ENCODE results near the gene GLRA2.
"Not testable (repeated sequence)": the region's sequence is repeated elsewhere in the genome, so short reads cannot be mapped to it uniquely, and the experiment has no call there.

GLRA2 gene

GRCh38 chrX:14673236-14673635, 143.9 kb downstream of the GLRA2 start:
- no peak for TF ChIP-seq CTCF (IDR thresholded peaks at IDR 0.05; ENCODE audit: low read depth, low read length, missing control alignments)
- DNase-seq, result no peak
- H3K27ac ChIP-seq, result no peak overlapping the region
- no peaks in the 10 kb centered on the region for H3K36me3 ChIP-seq (replicated peaks)
- H3K27me3 ChIP-seq (replicated peaks), result no peaks in the 10 kb centered on the region
- no peak overlapping the region for H3K4me3 ChIP-seq (ENCODE audit: low read depth, low read length)
- in situ Hi-C loops (cut with HindIII; ENCODE audit: low pct_ligation_motif_present, low sequenced_read_pairs), result no loop called here

GRCh38 chrX:14673764-14674163, 144.4 kb downstream of the GLRA2 start:
- Histone ChIP-seq H3K27me3 (replicated peaks) (no peaks in the 10 kb centered on the region), H3K27ac (peak overlapping the region; percentile 3), H3K4me3 (ENCODE audit: low read depth, low read length) (no peak overlapping the region), H3K36me3 (replicated peaks) (no peaks in the 10 kb centered on the region)
- peak; percentile 84 for DNase-seq
- TF ChIP-seq CTCF (IDR thresholded peaks at IDR 0.05; ENCODE audit: low read depth, low read length, missing control alignments), result no peak
- in situ Hi-C loops (cut with HindIII; ENCODE audit: low pct_ligation_motif_present, low sequenced_read_pairs), result no loop called here

DNA sequence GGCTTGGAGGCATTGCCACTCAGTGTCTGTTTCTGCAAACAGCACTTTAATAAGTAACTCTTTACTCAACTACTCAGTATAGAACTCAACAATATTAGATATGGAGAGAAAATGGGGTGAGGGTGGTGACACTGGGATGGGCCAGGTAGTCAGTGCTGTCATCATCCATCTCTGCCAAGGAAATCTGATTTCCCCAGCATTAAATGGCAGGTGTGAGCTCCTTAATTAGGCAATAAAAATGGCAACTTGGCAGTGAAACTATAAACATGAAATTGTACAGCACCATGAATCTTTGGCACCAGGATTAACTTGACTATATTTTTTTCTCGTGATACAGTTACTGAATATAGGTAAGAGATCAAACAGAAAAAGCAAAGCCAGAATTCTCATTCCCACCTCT, 146.2 kb downstream of the GLRA2 start:
- H3K36me3 ChIP-seq (replicated peaks), result no peaks in the 10 kb centered on the region
- in situ Hi-C loops (cut with HindIII; ENCODE audit: low pct_ligation_motif_present, low sequenced_read_pairs), result no loop called here
- TF ChIP-seq CTCF (IDR thresholded peaks at IDR 0.05; ENCODE audit: low read depth, low read length, missing control alignments), result no peak
- H3K27ac ChIP-seq, result no peak overlapping the region
- DNase-seq, result no peak
- no peaks in the 10 kb centered on the region for H3K27me3 ChIP-seq (replicated peaks)
- no peak overlapping the region for H3K4me3 ChIP-seq (ENCODE audit: low read depth, low read length)

DNA sequence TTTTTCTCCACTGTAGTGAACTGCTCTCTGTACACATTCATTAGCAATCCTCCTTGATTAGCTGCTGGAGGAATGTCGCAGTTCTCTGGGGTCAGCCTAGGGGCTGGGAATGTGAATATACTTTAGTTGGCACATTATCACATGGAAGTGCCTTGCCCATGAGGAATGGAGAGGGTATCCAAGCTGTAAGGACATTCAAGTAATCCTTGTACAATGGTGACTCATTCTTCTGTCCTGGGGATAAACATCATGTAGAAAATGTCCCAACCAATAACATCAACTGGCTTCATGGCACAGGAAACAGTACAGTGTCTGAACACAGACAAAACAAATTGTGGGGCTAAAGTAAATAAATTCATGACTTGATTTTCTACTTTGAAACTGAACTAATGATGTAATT, 147.1 kb downstream of the GLRA2 start:
- no peak for DNase-seq
- TF ChIP-seq CTCF (IDR thresholded peaks at IDR 0.05; ENCODE audit: low read depth, low read length, missing control alignments), result no peak
- in situ Hi-C loops (cut with HindIII; ENCODE audit: low pct_ligation_motif_present, low sequenced_read_pairs), result no loop called here

GRCh38 chrX:14688331-14688730, 159.0 kb downstream of the GLRA2 start:
- H3K27ac ChIP-seq; in situ Hi-C loops (cut with HindIII; ENCODE audit: low pct_ligation_motif_present, low sequenced_read_pairs); H3K36me3 ChIP-seq (replicated peaks); H3K4me3 ChIP-seq (ENCODE audit: low read depth, low read length); DNase-seq; H3K27me3 ChIP-seq (replicated peaks): not testable (repeated sequence)

More for the DNA sequence above, 147.1 kb downstream of the GLRA2 start:
- H3K36me3 ChIP-seq (replicated peaks), result no peaks in the 10 kb centered on the region
- H3K27ac ChIP-seq, result no peak overlapping the region
- no peak overlapping the region for H3K4me3 ChIP-seq (ENCODE audit: low read depth, low read length)
- no peaks in the 10 kb centered on the region for H3K27me3 ChIP-seq (replicated peaks)

- H3K27ac ChIP-seq, result no peak overlapping the region
- H3K27me3 ChIP-seq (replicated peaks), result no peaks in the 10 kb centered on the region
- H3K36me3 ChIP-seq (replicated peaks), result no peaks in the 10 kb centered on the region
- H3K4me3 ChIP-seq (ENCODE audit: low read depth, low read length), result no peak overlapping the region
- no peak for TF ChIP-seq CTCF (IDR thresholded peaks at IDR 0.05; ENCODE audit: low read depth, low read length, missing control alignments)
- in situ Hi-C loops (cut with HindIII; ENCODE audit: low pct_ligation_motif_present, low sequenced_read_pairs), result no loop called here
- no peak for DNase-seq
These were observed 161.2 kb downstream of the GLRA2 start for GRCh38 chrX:14690553-14690952.

Data from brain microvascular endothelial cell (primary cell).